H1 (cell line): ENCODE data around the gene FAM83F. TPM values are rescaled to one million over a fixed set of nuclear protein-coding genes. Genes with fewer than 3 reads are reported as not detected.

ENCODE experiments used
- CTCF ChIA-PET: fragments of 300-600 bp; sonication (Branson Sonifier 250); formaldehyde crosslinking; loops from one replicate; lab custom pipeline; 2021; ENCODE audit not compliant: partially characterized antibody; lab: Charles Lee
- POLR2A ChIA-PET: fragments of 300-600 bp; sonication (Branson Sonifier 250); formaldehyde crosslinking; loops from one replicate; lab custom pipeline; 2021; ENCODE audit warnings: inconsistent platforms; ENCODE audit not compliant: partially characterized antibody; lab: Charles Lee
- DNase-seq, 2 experiments: peaks; one replicate each; pipeline versions ENCODE4 v3.0.0 to v3.0.0-alpha.2; 2010 to 2022; ENCODE audit warnings: low spot score in 2 of 2, low read depth in 1 of 2, mixed read lengths in 1 of 2
- FAIRE-seq: peaks from 2 replicates; lab custom pipeline; 2011; peaks lifted over from hg19 to GRCh38; lab: Jason Lieb, UNC
- H2AFZ ChIP-seq: 2 replicates; pipeline ENCODE4 v1.8.1; 2012; ENCODE audit warnings: low read length, inconsistent platforms
- H2AK5ac ChIP-seq: 2 replicates; pipeline ENCODE4 v1.6.1; 2013; ENCODE audit warnings: low read depth, low read length
- H2BK120ac ChIP-seq: replicated peaks from 2 replicates; pipeline ENCODE3; 2013; ENCODE audit warnings: low read depth, low read length, inconsistent platforms
- H2BK12ac ChIP-seq: 2 replicates; pipeline ENCODE4 v1.6.1; 2013; ENCODE audit warnings: low read depth, low read length
- H2BK15ac ChIP-seq: 2 replicates; pipeline ENCODE4 v1.6.1; 2013; ENCODE audit warnings: low read length
- H2BK20ac ChIP-seq: 2 replicates; pipeline ENCODE4 v1.6.1; 2013; ENCODE audit warnings: low read length
- H2BK5ac ChIP-seq: 2 replicates; pipeline ENCODE4 v1.6.1; 2013; ENCODE audit warnings: low read depth, low read length
- H3K14ac ChIP-seq: 2 replicates; pipeline ENCODE4 v1.6.1; 2013; ENCODE audit warnings: inconsistent platforms; ENCODE audit not compliant: insufficient read length
- H3K18ac ChIP-seq: 2 replicates; pipeline ENCODE4 v1.6.1; 2013; ENCODE audit warnings: low read length; ENCODE audit errors: extremely low read depth
- H3K23ac ChIP-seq: 2 replicates; pipeline ENCODE4 v1.6.1; 2013; ENCODE audit warnings: inconsistent platforms; ENCODE audit not compliant: insufficient read length
- H3K23me2 ChIP-seq: 2 replicates; pipeline ENCODE4 v1.6.1; 2013; ENCODE audit warnings: low read depth, low read length
- H3K27ac ChIP-seq: 2 replicates; pipeline ENCODE4 v1.6.1; 2011; ENCODE audit warnings: low read depth, low read length, inconsistent platforms
- H3K27me3 ChIP-seq, 4 experiments: replicated peaks in 1 of 4; 1 replicate in 1 of 4; 2 replicates in 3 of 4; pipeline versions ENCODE4 v1.6.1 to v1.8.1; 2011 to 2013; ENCODE audit warnings: low read length in 3 of 4, mild to moderate bottlenecking in 3 of 4, inconsistent platforms in 2 of 4, mixed read lengths in 2 of 4, moderate library complexity in 1 of 4; ENCODE audit not compliant: control insufficient read depth in 3 of 4, insufficient read depth in 3 of 4; ENCODE audit errors: extremely low read depth in 1 of 4
- H3K36me3 ChIP-seq, 4 experiments: 2 replicates each; pipeline versions ENCODE4 v1.6.1 to v1.8.1; 2011 to 2013; ENCODE audit warnings: mild to moderate bottlenecking in 4 of 4, low read length in 3 of 4, moderate library complexity in 2 of 4, control low read depth in 1 of 4, inconsistent platforms in 1 of 4; ENCODE audit not compliant: insufficient read depth in 4 of 4, control insufficient read depth in 2 of 4
- H3K4ac ChIP-seq: replicated peaks from 2 replicates; pipeline ENCODE3; 2013; ENCODE audit warnings: low read length, low read depth, mixed read lengths, inconsistent platforms; ENCODE audit not compliant: insufficient read length
- H3K4me1 ChIP-seq, 4 experiments: replicated peaks in 1 of 4; 1 replicate in 1 of 4; 2 replicates in 3 of 4; pipeline versions ENCODE4 v1.6.1 to v1.8.1; 2011 to 2013; ENCODE audit warnings: low read length in 3 of 4, inconsistent platforms in 2 of 4, mixed read lengths in 1 of 4; ENCODE audit not compliant: insufficient read depth in 4 of 4, control insufficient read depth in 3 of 4
- H3K4me2 ChIP-seq, 2 experiments: 2 replicates each; pipeline versions ENCODE4 v1.6.1 to v1.8.1; 2011 to 2013; ENCODE audit warnings: low read depth in 2 of 2, low read length in 2 of 2, control low read depth in 1 of 2, inconsistent platforms in 1 of 2, mild to moderate bottlenecking in 1 of 2; ENCODE audit not compliant: insufficient read depth in 1 of 2
- H3K4me3 ChIP-seq, 4 experiments: fragments of 200-600, 300-600 bp in 1 of 4; sonication (generic), shearing (Covaris generic), sonication (Bioruptor Twin) in 1 of 4; 2 replicates each; pipeline versions ENCODE4 v1.5.1 to v1.8.1; 2011 to 2016; ENCODE audit warnings: low read length in 4 of 4, low read depth in 3 of 4, control low read depth in 2 of 4, inconsistent platforms in 2 of 4, mild to moderate bottlenecking in 2 of 4, mixed read lengths in 1 of 4, moderate library complexity in 1 of 4; ENCODE audit not compliant: insufficient read depth in 2 of 4; ENCODE audit errors: extremely low read depth in 1 of 4
- H3K56ac ChIP-seq: replicated peaks from 2 replicates; pipeline ENCODE3; 2013; ENCODE audit warnings: low read depth, mild to moderate bottlenecking, mixed read lengths, low read length, inconsistent platforms; ENCODE audit not compliant: insufficient read length
- H3K79me1 ChIP-seq: 2 replicates; pipeline ENCODE4 v1.6.1; 2013; ENCODE audit warnings: low read depth, low read length, control low read depth
- H3K79me2 ChIP-seq, 2 experiments: 2 replicates each; pipeline versions ENCODE4 v1.6.1 to v1.8.1; 2012 to 2013; ENCODE audit warnings: low read length in 2 of 2, mild to moderate bottlenecking in 2 of 2, inconsistent platforms in 1 of 2; ENCODE audit not compliant: insufficient read depth in 2 of 2, control insufficient read depth in 1 of 2
- H3K9ac ChIP-seq, 4 experiments: replicated peaks in 1 of 4; 1 replicate in 1 of 4; 2 replicates in 3 of 4; pipeline versions ENCODE4 v1.6.1 to v1.8.1; 2011 to 2013; ENCODE audit warnings: low read depth in 3 of 4, low read length in 3 of 4, control low read depth in 2 of 4, mild to moderate bottlenecking in 2 of 4, moderate library complexity in 2 of 4, inconsistent platforms in 1 of 4; ENCODE audit errors: extremely low read depth in 1 of 4
- H3K9me3 ChIP-seq, 2 experiments: 2 replicates each; pipeline versions ENCODE4 v1.6.1 to v1.8.1; 2012 to 2013; ENCODE audit warnings: mild to moderate bottlenecking in 2 of 2, moderate library complexity in 2 of 2, control low read depth in 1 of 2, inconsistent platforms in 1 of 2, low read depth in 1 of 2, low read length in 1 of 2, mixed read lengths in 1 of 2; ENCODE audit not compliant: insufficient read depth in 2 of 2
- H4K20me1 ChIP-seq, 2 experiments: replicated peaks in 1 of 2; 2 replicates each; pipeline versions ENCODE3 to v1.8.1; 2011 to 2013; ENCODE audit warnings: inconsistent platforms in 2 of 2, low read length in 2 of 2, mild to moderate bottlenecking in 1 of 2; ENCODE audit not compliant: insufficient read depth in 2 of 2, control insufficient read depth in 1 of 2
- H4K5ac ChIP-seq: 2 replicates; pipeline ENCODE4 v1.6.1; 2013; ENCODE audit warnings: low read length, low read depth, mixed read lengths, inconsistent platforms; ENCODE audit not compliant: insufficient read length
- H4K8ac ChIP-seq: 2 replicates; pipeline ENCODE4 v1.8.0; 2013; ENCODE audit warnings: mild to moderate bottlenecking, moderate library complexity, low read length, inconsistent platforms; ENCODE audit not compliant: insufficient read depth; ENCODE audit errors: extremely low read depth
- H4K91ac ChIP-seq: replicated peaks from 2 replicates; pipeline ENCODE3; 2013; ENCODE audit warnings: low read length, mixed read lengths, inconsistent platforms; ENCODE audit not compliant: insufficient read length
- BRCA1 ChIP-seq: IDR thresholded peaks from 2 replicates; pipeline ENCODE4 v1.6.1; 2012; ENCODE audit warnings: low read depth, low read length, improper control_type of control experiment
- WGBS, 2 experiments: shearing (Covaris generic) in 1 of 2; methylation state at CpG; one replicate each; pipeline versions ENCODE4 v1.1.6 to v1.1.7; 2013 to 2015; ENCODE audit warnings: low lambda C conversion rate in 2 of 2, mixed read lengths in 2 of 2, inconsistent platforms in 1 of 2, low coverage in 1 of 2, missing lambda C conversion rate in 1 of 2; ENCODE audit not compliant: insufficient replicate concordance in 2 of 2, insufficient coverage in 1 of 2, insufficient read length in 1 of 2; ENCODE audit errors: extremely low coverage in 1 of 2, missing lambda C conversion rate in 1 of 2; 5-methylcytosine and 5-hydroxymethylcytosine counted together
- polyA plus RNA-seq, 7 experiments: library from polyadenylated mRNA; depleted of rRNA in 3 of 7; stranded (reverse) in 5 of 7; unstranded in 2 of 7; fragments of >200 nt in 5 of 7; fragments of 200-250 nt in 2 of 7; gene quantifications; 1 replicate in 5 of 7; 2 replicates in 1 of 7; 4 replicates in 1 of 7; pipeline versions ENCODE4 v1.2.1 to v1.2.3, GENCODE V29; 2011 to 2013; ENCODE audit warnings: missing spikeins in 2 of 7, mixed read lengths in 2 of 7
- total RNA-seq: library from RNA; stranded (reverse); fragmentation: NEBNext Ultra II Directional; extraction: Animal tissue kit (Norgen Biotek cat#: 25700); gene quantifications from 2 replicates; pipeline ENCODE4 v1.2.1, GENCODE V29; 2021

FAM83F gene
- total and polyA plus RNA-seq, 2 of the 8 experiments (the other 6 are each of a cell fraction or from before 2014, with no cell fraction given): 8.6 to 18.9 TPM

DNA sequence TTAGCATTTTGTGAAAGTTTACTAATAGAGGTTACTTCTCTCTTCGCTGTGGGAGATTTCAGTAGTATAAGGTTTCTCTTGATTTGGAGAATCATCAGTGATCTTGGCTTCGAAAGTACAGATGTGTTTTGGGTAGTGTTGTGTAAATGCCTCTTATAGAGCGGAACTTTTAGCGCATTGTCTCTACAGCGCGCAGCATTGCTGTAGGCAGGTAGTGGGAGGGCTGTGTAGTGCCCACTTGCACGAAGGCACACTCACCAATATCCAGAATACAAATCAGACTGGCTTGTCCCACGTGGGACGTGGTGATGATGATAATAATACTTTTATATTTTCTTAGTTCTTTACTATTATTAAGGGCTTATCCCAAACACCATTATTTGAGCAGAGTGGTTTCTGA, 51.4 kb downstream of the FAM83F start:
- Histone ChIP-seq H3K79me1 (peaks cover 2% of the 10 kb centered on the region; the same call in 1 of the 2 replicates), H2AK5ac (0 out of 2 replicates have a peak overlapping the region, but pooled peaks have one; percentile 68), H2BK5ac (no peak overlapping the region), H3K56ac (no peak overlapping the region), H3K4me1 (peaks cover 0 to 7% (median 2%) of the 10 kb centered on the region in 4 experiments; a peak in 4 of 7 replicates), H4K20me1 (peaks cover under 1 to 12% of the 10 kb centered on the region in 2 experiments), H4K8ac (no peak overlapping the region), H3K14ac (no peak overlapping the region), H2BK20ac (no peak overlapping the region), H2BK120ac (no peak overlapping the region), H2BK15ac (0 out of 2 replicates have a peak overlapping the region, but pooled peaks have one; percentile 31), H3K4me2 (peak overlapping the region; percentile 56 to 88; a peak in 3 of 4 replicates), H4K5ac (no peak overlapping the region), H3K4me3 (peak overlapping the region in 3 of 4 experiments; percentile 81 to 91 (median 84); a peak in 5 of 8 replicates), H3K27me3 (peaks cover 0 to 2% (median under 1%) of the 10 kb centered on the region in 4 experiments; a peak in 2 of 7 replicates), H2BK12ac (peak overlapping the region; percentile 60; the same call in 1 of the 2 replicates), H3K79me2 (peaks cover 5 to 35% of the 10 kb centered on the region in 2 experiments; a peak in 3 of 4 replicates), H3K9ac (peak overlapping the region in 1 of 4 experiments; percentile 22; a peak in 1 of 7 replicates), H4K91ac (no peak overlapping the region), H3K9me3 (no peaks in the 10 kb centered on the region), H3K4ac (no peak overlapping the region), H3K23ac (no peak overlapping the region), H3K18ac (no peak overlapping the region), H3K27ac (no peak overlapping the region), H3K23me2 (peaks cover 7% of the 10 kb centered on the region), H3K36me3 (no peaks in the 10 kb centered on the region), H2AFZ (no peak overlapping the region)
- WGBS, 2 experiments: 83% methylated on average over 9 of the region's 9 CpGs; no CpG with 5 or more reads in 1 of the 2 experiments
- POLR2A ChIA-PET: interaction anchor here (1.0 to 1.7 kb wide), 2 partner anchors 10 to 148 kb away, joined by 3 read pairs; no protein-coding TSS in a partner anchor
- FAIRE-seq (no peak), DNase-seq (no peak)
- TF ChIP-seq BRCA1: no peak
- CTCF ChIA-PET: interaction anchor here (0.6 to 1.0 kb wide), 2 partner anchors 33 to 113 kb away, joined by 3 to 5 read pairs; no protein-coding TSS in a partner anchor
